K562 (cell line): ENCODE measurements around the gene ADSS1. TPM values are rescaled to one million over a fixed set of nuclear protein-coding genes. Genes with fewer than 3 reads are reported as not detected.

Experiments
- ARID4B ChIP-seq: sonication (generic); formaldehyde crosslinking; IDR thresholded peaks from 2 replicates; pipeline ENCODE4 v1.8.0; 2022; ENCODE audit warnings: mild to moderate bottlenecking, missing genetic modification reagents
- BHLHE40 ChIP-seq: IDR thresholded peaks from 2 replicates; pipeline ENCODE4 v1.6.1; 2011; ENCODE audit warnings: low read length, improper control_type of control experiment
- CUX1 ChIP-seq: fragments of 200-800 bp; sonication (Bioruptor generic); IDR thresholded peaks from 2 replicates; pipeline ENCODE4 v1.6.1; 2016; ENCODE audit warnings: missing genetic modification characterization, missing compliant biosample characterization
- KLF13 ChIP-seq: fragments of 450-650 bp; IDR thresholded peaks from 2 replicates; pipeline ENCODE4 v1.6.1; 2016; ENCODE audit warnings: missing genetic modification characterization, low read depth, mild to moderate bottlenecking, missing compliant biosample characterization, moderate library complexity, borderline replicate concordance
- MAX ChIP-seq: sonication (generic); formaldehyde crosslinking; IDR thresholded peaks from 2 replicates; pipeline ENCODE4 v1.9.0; 2022; ENCODE audit warnings: mild to moderate bottlenecking, missing genetic modification reagents
- OTX1 ChIP-seq: fragments of 450-650 bp; formaldehyde crosslinking; IDR thresholded peaks from 2 replicates; pipeline ENCODE4 v1.4.0; 2022; ENCODE audit warnings: mild to moderate bottlenecking
- POLR2AphosphoS5 ChIP-seq: IDR thresholded peaks from 2 replicates; pipeline ENCODE4 v1.6.1; 2011; ENCODE audit warnings: mild to moderate bottlenecking, low read depth, low read length, moderate library complexity; ENCODE audit not compliant: control insufficient read depth, insufficient read depth
- PRPF4 ChIP-seq: fragments of 200-400 bp; formaldehyde crosslinking; IDR thresholded peaks from one replicate; pipeline ENCODE4 v1.6.1; 2017; ENCODE audit warnings: low read length, low read depth, mild to moderate bottlenecking; ENCODE audit not compliant: insufficient read depth, poor library complexity, severe bottlenecking
- TEAD1 ChIP-seq, 2 experiments: fragments of 450-650 bp in 1 of 2; sonication (generic) in 1 of 2; formaldehyde crosslinking; IDR thresholded peaks; 2 replicates each; pipeline versions ENCODE4 v1.4.0 to v1.8.0; 2020 to 2022; ENCODE audit warnings: mild to moderate bottlenecking in 2 of 2, missing genetic modification reagents in 1 of 2
- XRCC5 ChIP-seq: fragments of 200-400 bp; formaldehyde crosslinking; IDR thresholded peaks from 2 replicates; pipeline ENCODE4 v1.6.1; 2017; ENCODE audit warnings: low read depth, mild to moderate bottlenecking, low read length
- ZNF146 ChIP-seq: IDR thresholded peaks from one replicate; pipeline ENCODE4 v1.6.1; 2018; ENCODE audit warnings: missing compliant biosample characterization; ENCODE audit not compliant: unreplicated experiment
- ZNF354B ChIP-seq: fragments of 250-450 bp; sonication (Bioruptor Pico); IDR thresholded peaks from 2 replicates; pipeline ENCODE4 v1.4.0; 2020
- ZNF41 ChIP-seq: fragments of 250-450 bp; sonication (Bioruptor Pico); conservative IDR thresholded peaks from 2 replicates; pipeline ENCODE4 v1.4.0; 2020; ENCODE audit warnings: mild to moderate bottlenecking
- ZNF586 ChIP-seq: fragments of 450-650 bp; formaldehyde crosslinking; conservative IDR thresholded peaks from 2 replicates; pipeline ENCODE4 v1.4.0; 2020; ENCODE audit warnings: mild to moderate bottlenecking, moderate library complexity
- polyA plus RNA-seq, 8 experiments: library from polyadenylated mRNA; depleted of rRNA in 4 of 8; stranded (reverse) in 5 of 8; unstranded in 3 of 8; fragments of >200 nt; fragmentation: Nextera tagmentation in 2 of 8; fragmentation: Illumina TruSeq in 1 of 8; extraction: Ambion mirVana in 2 of 8; extraction: Trizol in 1 of 8; gene quantifications; 2 replicates each; pipeline versions ENCODE4 v1.2.1 to v1.2.3, GENCODE V29; 2011 to 2014; ENCODE audit warnings: inconsistent platforms in 1 of 8, missing spikeins in 1 of 8
- total RNA-seq, 7 experiments: library from RNA; depleted of rRNA in 6 of 7; stranded (reverse); fragments of >200 nt in 6 of 7; fragmentation: Illumina TruSeq in 2 of 7; extraction: Trizol in 2 of 7; gene quantifications; 2 replicates each; pipeline versions ENCODE4 v1.2.1 to v1.2.3, GENCODE V29; 2011 to 2021; ENCODE audit warnings: low replicate concordance in 1 of 7

The ADSS1 gene
- total and polyA plus RNA-seq, 9 of the 15 experiments (the other 6 are each of a cell fraction or from before 2014, with no cell fraction given) = 0.53 to 5.9 (median 3.9) TPM

- TF ChIP-seq BHLHE40 = peak; percentile 33; the same call in 1 of the 2 replicates
- TF ChIP-seq ZNF354B = no peak
- TF ChIP-seq ZNF146 (CRISPR knock-in tag) = no peak
- no peak for TF ChIP-seq KLF13 (tag)
- no peak for TF ChIP-seq CUX1 (CRISPR knock-in tag)
- no peak for TF ChIP-seq ZNF586
- TF ChIP-seq XRCC5 = no peak
- no peak for TF ChIP-seq ZNF41
- TF ChIP-seq OTX1 = no peak
- TF ChIP-seq PRPF4 = no peak
- TF ChIP-seq TEAD1 (CRISPR knock-in tag; IDR thresholded peaks at IDR 0.05) = peak in 1 of 2 experiments; percentile 20; a peak in 1 of 4 replicates
- TF ChIP-seq ARID4B (CRISPR knock-in tag) = peak; percentile 42; the same call in 1 of the 2 replicates
- peak; percentile 77 for TF ChIP-seq MAX (CRISPR knock-in tag)
- TF ChIP-seq POLR2AphosphoS5 = peak; percentile 27; the same call in 1 of the 2 replicates
Observed at GRCh38 chr14:104768437-104769323, 44.7 kb downstream of the ADSS1 start (continued).
